OCI-LY1 (cell line): ENCODE results near the gene CBX4.

Experiments
- H2AFZ ChIP-seq: fragments of 200-600 bp; sonication (generic), shearing (Covaris generic); 2 replicates; pipeline ENCODE4 v1.6.0; 2014; ENCODE audit warnings: antibody characterized with exemption, mild to moderate bottlenecking, low read length
- H3F3A ChIP-seq: fragments of 200-600 bp; sonication (generic), shearing (Covaris generic); 2 replicates; pipeline ENCODE4 v1.6.0; 2014; ENCODE audit warnings: mild to moderate bottlenecking, antibody characterized with exemption, low read length, moderate library complexity; ENCODE audit not compliant: insufficient read depth
- H3K27ac ChIP-seq: fragments of 200-600 bp; sonication (generic); 2 replicates; pipeline ENCODE4 v1.5.1; 2014; ENCODE audit warnings: low read length, mixed run types, mild to moderate bottlenecking, low read depth; ENCODE audit not compliant: poor library complexity, severe bottlenecking
- H3K27me3 ChIP-seq: fragments of 200-600 bp; sonication (generic); 2 replicates; pipeline ENCODE4 v1.6.0; 2014; ENCODE audit warnings: antibody characterized with exemption, mild to moderate bottlenecking, low read length, moderate library complexity; ENCODE audit not compliant: insufficient read depth
- H3K36me3 ChIP-seq: fragments of 200-600 bp; sonication (generic); 2 replicates; pipeline ENCODE4 v1.6.1; 2014; ENCODE audit warnings: mild to moderate bottlenecking, antibody characterized with exemption, low read length, moderate library complexity, mixed read lengths; ENCODE audit not compliant: insufficient read depth
- H3K4me1 ChIP-seq: fragments of 200-600 bp; sonication (generic); 2 replicates; pipeline ENCODE4 v1.5.1; 2014; ENCODE audit warnings: mild to moderate bottlenecking, low read length, moderate library complexity; ENCODE audit not compliant: insufficient read depth, severe bottlenecking
- H3K4me2 ChIP-seq: fragments of 200-600 bp; sonication (generic), shearing (Covaris generic); 2 replicates; pipeline ENCODE4 v1.6.1; 2014; ENCODE audit warnings: low read length
- H3K4me3 ChIP-seq: fragments of 200-600 bp; sonication (generic); 2 replicates; pipeline ENCODE4 v1.5.1; 2014; ENCODE audit warnings: low read length, low read depth, mild to moderate bottlenecking, mixed read lengths; ENCODE audit not compliant: poor library complexity, severe bottlenecking
- H3K79me2 ChIP-seq: fragments of 200-600 bp; shearing (Covaris generic); 2 replicates; pipeline ENCODE4 v1.6.1; 2016; ENCODE audit warnings: mixed run types, low read length, mixed read lengths; ENCODE audit not compliant: insufficient read depth
- H3K9ac ChIP-seq: fragments of 200-600 bp; sonication (generic), shearing (Covaris generic); 2 replicates; pipeline ENCODE4 v1.6.1; 2014; ENCODE audit warnings: mild to moderate bottlenecking, low read length, mixed read lengths
- H3K9me2 ChIP-seq: fragments of 200-600 bp; sonication (generic), shearing (Covaris generic); 2 replicates; pipeline ENCODE4 v1.6.1; 2014; ENCODE audit warnings: low read depth, mild to moderate bottlenecking, low read length, mixed read lengths
- H3K9me3 ChIP-seq: fragments of 200-600 bp; shearing (Covaris generic); 2 replicates; pipeline ENCODE4 v1.6.1; 2014; ENCODE audit warnings: low read length, mixed read lengths
- H4K20me1 ChIP-seq: fragments of 200-600 bp; sonication (generic), shearing (Covaris generic); 2 replicates; pipeline ENCODE4 v1.6.0; 2016; ENCODE audit warnings: mild to moderate bottlenecking, low read length; ENCODE audit not compliant: insufficient read depth
- EZH2 ChIP-seq: fragments of 200-600 bp; sonication (generic), shearing (Covaris generic); IDR thresholded peaks from 2 replicates; pipeline ENCODE4 v1.8.0; 2017; ENCODE audit warnings: borderline replicate concordance, mixed run types, mild to moderate bottlenecking, antibody characterized with exemption, low read length, moderate library complexity, mixed read lengths
- TF ChIP-seq, protein P1 (sequence below): fragments of 200-600 bp; sonication (generic), shearing (Covaris generic); IDR thresholded peaks from 2 replicates; pipeline ENCODE4 v1.5.1; 2017; ENCODE audit warnings: mild to moderate bottlenecking, antibody characterized with exemption, low read length, moderate library complexity, mixed read lengths

The CBX4 gene

DNA sequence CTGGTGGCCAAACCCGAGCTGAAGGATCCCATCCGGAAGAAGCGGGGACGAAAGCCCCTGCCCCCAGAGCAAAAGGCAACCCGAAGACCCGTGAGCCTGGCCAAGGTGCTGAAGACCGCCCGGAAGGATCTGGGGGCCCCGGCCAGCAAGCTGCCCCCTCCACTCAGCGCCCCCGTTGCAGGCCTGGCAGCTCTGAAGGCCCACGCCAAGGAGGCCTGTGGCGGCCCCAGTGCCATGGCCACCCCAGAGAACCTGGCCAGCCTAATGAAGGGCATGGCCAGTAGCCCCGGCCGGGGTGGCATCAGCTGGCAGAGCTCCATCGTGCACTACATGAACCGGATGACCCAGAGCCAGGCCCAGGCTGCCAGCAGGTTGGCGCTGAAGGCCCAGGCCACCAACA, 55.3 kb downstream of the CBX4 start:
- no peak overlapping the region for H3K27ac ChIP-seq
- no peak overlapping the region for H3K4me3 ChIP-seq
- H3K9ac ChIP-seq, result no peak overlapping the region
- peaks cover 31% of the 10 kb centered on the region for H3K36me3 ChIP-seq
- peaks cover 13% of the 10 kb centered on the region for H3K4me1 ChIP-seq
- no peaks in the 10 kb centered on the region for H3K27me3 ChIP-seq
- no peaks in the 10 kb centered on the region for H3K79me2 ChIP-seq
- no peak for TF ChIP-seq EZH2
- TF ChIP-seq, protein P1, sequence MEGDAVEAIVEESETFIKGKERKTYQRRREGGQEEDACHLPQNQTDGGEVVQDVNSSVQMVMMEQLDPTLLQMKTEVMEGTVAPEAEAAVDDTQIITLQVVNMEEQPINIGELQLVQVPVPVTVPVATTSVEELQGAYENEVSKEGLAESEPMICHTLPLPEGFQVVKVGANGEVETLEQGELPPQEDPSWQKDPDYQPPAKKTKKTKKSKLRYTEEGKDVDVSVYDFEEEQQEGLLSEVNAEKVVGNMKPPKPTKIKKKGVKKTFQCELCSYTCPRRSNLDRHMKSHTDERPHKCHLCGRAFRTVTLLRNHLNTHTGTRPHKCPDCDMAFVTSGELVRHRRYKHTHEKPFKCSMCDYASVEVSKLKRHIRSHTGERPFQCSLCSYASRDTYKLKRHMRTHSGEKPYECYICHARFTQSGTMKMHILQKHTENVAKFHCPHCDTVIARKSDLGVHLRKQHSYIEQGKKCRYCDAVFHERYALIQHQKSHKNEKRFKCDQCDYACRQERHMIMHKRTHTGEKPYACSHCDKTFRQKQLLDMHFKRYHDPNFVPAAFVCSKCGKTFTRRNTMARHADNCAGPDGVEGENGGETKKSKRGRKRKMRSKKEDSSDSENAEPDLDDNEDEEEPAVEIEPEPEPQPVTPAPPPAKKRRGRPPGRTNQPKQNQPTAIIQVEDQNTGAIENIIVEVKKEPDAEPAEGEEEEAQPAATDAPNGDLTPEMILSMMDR, result no peak
- H3K9me3 ChIP-seq, result no peaks in the 10 kb centered on the region
- H3F3A ChIP-seq, result peaks cover 5% of the 10 kb centered on the region; the same call in 1 of the 2 replicates
- H4K20me1 ChIP-seq, result no peaks in the 10 kb centered on the region
- H3K4me2 ChIP-seq, result no peak overlapping the region
- no peaks in the 10 kb centered on the region for H3K9me2 ChIP-seq
- H2AFZ ChIP-seq, result no peak overlapping the region
